Hepatocyte (in vitro differentiated cells): ENCODE results near the gene LIPE. TPM values are rescaled to one million over a fixed set of nuclear protein-coding genes. Genes with fewer than 3 reads are reported as not detected.
A peak's percentile ranks its signal among the peaks of the same experiment; 100 is the strongest.

ENCODE experiments used
- DNase-seq: peaks from one replicate; pipeline ENCODE4 v3.0.0-alpha.2; 2016; ENCODE audit warnings: low spot score
- H2AFZ ChIP-seq: fragments of 200-600 bp; sonication (generic); 2 replicates; pipeline ENCODE4 v1.6.0; 2016; ENCODE audit warnings: antibody characterized with exemption, mild to moderate bottlenecking
- H3K27ac ChIP-seq: fragments of 200-600 bp; sonication (generic); 2 replicates; pipeline ENCODE4 v1.5.1; 2016; ENCODE audit warnings: mild to moderate bottlenecking
- H3K27me3 ChIP-seq: fragments of 200-600 bp; sonication (generic); 2 replicates; pipeline ENCODE4 v1.6.1; 2016
- H3K36me3 ChIP-seq: fragments of 200-600 bp; sonication (generic); replicated peaks from 2 replicates; pipeline ENCODE4 v1.5.1; 2016; ENCODE audit warnings: low read depth; ENCODE audit not compliant: insufficient read depth
- H3K4me1 ChIP-seq: fragments of 200-600 bp; sonication (generic); 2 replicates; pipeline ENCODE4 v1.5.1; 2016; ENCODE audit warnings: mild to moderate bottlenecking, moderate library complexity; ENCODE audit not compliant: insufficient read depth
- H3K4me2 ChIP-seq: fragments of 200-600 bp; sonication (generic); 2 replicates; pipeline ENCODE4 v1.6.0; 2016
- H3K4me3 ChIP-seq: fragments of 200-600 bp; sonication (generic); 2 replicates; pipeline ENCODE4 v1.5.1; 2016; ENCODE audit warnings: mild to moderate bottlenecking
- H3K79me2 ChIP-seq: fragments of 200-600 bp; sonication (generic); 2 replicates; pipeline ENCODE4 v1.6.0; 2017; ENCODE audit warnings: mild to moderate bottlenecking
- H3K9me2 ChIP-seq: fragments of 200-600 bp; sonication (generic); replicated peaks from 2 replicates; pipeline ENCODE4 v1.6.0; 2017; ENCODE audit warnings: mild to moderate bottlenecking; ENCODE audit not compliant: insufficient read depth
- H3K9me3 ChIP-seq: fragments of 200-600 bp; sonication (generic); 2 replicates; pipeline ENCODE4 v1.5.1; 2016; ENCODE audit warnings: low read depth, mild to moderate bottlenecking
- H4K20me1 ChIP-seq: fragments of 200-600 bp; sonication (generic); 2 replicates; pipeline ENCODE4 v1.6.0; 2016; ENCODE audit warnings: mild to moderate bottlenecking; ENCODE audit not compliant: insufficient read depth, poor library complexity, severe bottlenecking
- CTCF ChIP-seq: fragments of 200-600 bp; sonication (generic); IDR thresholded peaks from 2 replicates; pipeline ENCODE4 v1.5.1; 2016; ENCODE audit warnings: antibody characterized with exemption, mild to moderate bottlenecking; ENCODE audit not compliant: poor library complexity
- EZH2 ChIP-seq: fragments of 200-600 bp; sonication (generic); IDR thresholded peaks from 2 replicates; pipeline ENCODE4 v1.6.1; 2016; ENCODE audit warnings: antibody characterized with exemption, mild to moderate bottlenecking, borderline replicate concordance
- EZH2phosphoT487 ChIP-seq: fragments of 200-600 bp; sonication (generic); IDR thresholded peaks from one replicate; pipeline ENCODE4 v1.6.1; 2018; ENCODE audit warnings: antibody characterized with exemption, mild to moderate bottlenecking, low read depth, moderate library complexity; ENCODE audit not compliant: unreplicated experiment, severe bottlenecking
- WGBS: methylation state at CpG from one replicate; pipeline ENCODE4 v1.1.6; 2016; ENCODE audit warnings: low lambda C conversion rate; ENCODE audit errors: missing lambda C conversion rate; 5-methylcytosine and 5-hydroxymethylcytosine counted together
- polyA plus RNA-seq: library from polyadenylated mRNA; unstranded; fragments of >200 nt; fragmentation: Nextera tagmentation; extraction: Ambion mirVana; gene quantifications from 2 replicates; pipeline ENCODE4 v1.2.1, GENCODE V29; 2016
- total RNA-seq: library from RNA; depleted of rRNA; stranded (reverse); fragments of >200 nt; gene quantifications from 2 replicates; pipeline ENCODE4 v1.2.3, GENCODE V29; 2014

The LIPE gene
- total RNA-seq (6.4 and 11.2 TPM in 2 replicates), polyA plus RNA-seq (5.4 and 7.1 TPM in 2 replicates)

GRCh38 chr19:42427313-42427712, at the start of gene LIPE:
Gene LIPE, minus strand, starts transcription at chr19:42427388. Its CDS starts 239 bp downstream, at chr19:42427149.
- H3K9me3 ChIP-seq = no peaks in the 10 kb centered on the region
- peak within 1 kb of the TSS; percentile 57 for H3K27ac ChIP-seq
- no peaks in the 10 kb centered on the region for H4K20me1 ChIP-seq
- peaks cover 15% of the 10 kb centered on the region for H3K4me1 ChIP-seq
- no peaks in the 10 kb centered on the region for H3K36me3 ChIP-seq
- H2AFZ ChIP-seq = no peak within 1 kb of the TSS
- DNase-seq = peak; percentile 40
- TF ChIP-seq EZH2phosphoT487 = no peak
- no peak for TF ChIP-seq CTCF
- no peak for TF ChIP-seq EZH2
- H3K4me2 ChIP-seq = no peak within 1 kb of the TSS
- H3K79me2 ChIP-seq = no peaks in the 10 kb centered on the region
- H3K4me3 ChIP-seq = no peak within 1 kb of the TSS
- WGBS = 50% methylated on average over 4 of the region's 4 CpGs
- no peaks in the 10 kb centered on the region for H3K9me2 ChIP-seq
- H3K27me3 ChIP-seq = no peaks in the 10 kb centered on the region

- WGBS = 59% methylated on average over 4 of the region's 4 CpGs
- TF ChIP-seq EZH2 = no peak
- TF ChIP-seq CTCF = no peak
- TF ChIP-seq EZH2phosphoT487 = no peak
- no peaks in the 10 kb centered on the region for H3K9me2 ChIP-seq
- no peak overlapping the region for H2AFZ ChIP-seq
- DNase-seq = no peak
- H3K36me3 ChIP-seq = no peaks in the 10 kb centered on the region
- no peak overlapping the region for H3K4me2 ChIP-seq
- no peaks in the 10 kb centered on the region for H3K4me1 ChIP-seq
- H3K4me3 ChIP-seq = no peak overlapping the region
- no peaks in the 10 kb centered on the region for H3K27me3 ChIP-seq
- H4K20me1 ChIP-seq = no peaks in the 10 kb centered on the region
- H3K27ac ChIP-seq = no peak overlapping the region
- no peaks in the 10 kb centered on the region for H3K79me2 ChIP-seq
- no peaks in the 10 kb centered on the region for H3K9me3 ChIP-seq
These were observed 48.2 kb upstream of the LIPE start for GRCh38 chr19:42475366-42475765.

- Histone ChIP-seq H3K4me3 (no peak overlapping the region), H3K9me2 (no peaks in the 10 kb centered on the region), H3K27ac (no peak overlapping the region), H3K27me3 (no peaks in the 10 kb centered on the region), H4K20me1 (no peaks in the 10 kb centered on the region), H3K36me3 (no peaks in the 10 kb centered on the region), H3K4me1 (no peaks in the 10 kb centered on the region), H3K79me2 (no peaks in the 10 kb centered on the region), H3K9me3 (no peaks in the 10 kb centered on the region), H2AFZ (no peak overlapping the region), H3K4me2 (no peak overlapping the region)
- WGBS = 37% methylated on average over 4 of the region's 4 CpGs
- TF ChIP-seq EZH2phosphoT487 = no peak
- no peak for TF ChIP-seq EZH2
- no peak for TF ChIP-seq CTCF
- no peak for DNase-seq
These were observed 47.6 kb upstream of the LIPE start for GRCh38 chr19:42474743-42475142.

- Histone ChIP-seq H3K79me2 (no peaks in the 10 kb centered on the region), H2AFZ (no peak overlapping the region), H3K9me3 (no peaks in the 10 kb centered on the region), H3K4me1 (no peaks in the 10 kb centered on the region), H3K27ac (no peak overlapping the region), H3K4me2 (no peak overlapping the region), H3K36me3 (no peaks in the 10 kb centered on the region), H3K27me3 (no peaks in the 10 kb centered on the region), H4K20me1 (no peaks in the 10 kb centered on the region), H3K4me3 (no peak overlapping the region), H3K9me2 (no peaks in the 10 kb centered on the region)
- 47% methylated on average over 6 of the region's 6 CpGs for WGBS
- DNase-seq = no peak
- no peak for TF ChIP-seq CTCF
- no peak for TF ChIP-seq EZH2phosphoT487
- no peak for TF ChIP-seq EZH2
These were observed 46.5 kb upstream of the LIPE start for GRCh38 chr19:42473686-42474085.
